Panc1 (cell line): Measurements from ENCODE around the gene MPPE1. TPM values are rescaled to one million over a fixed set of nuclear protein-coding genes. Genes with fewer than 3 reads are reported as not detected.
"Not testable (repeated sequence)": the region's sequence is repeated elsewhere in the genome, so short reads cannot be mapped to it uniquely, and the experiment has no call there.

Source experiments
- ATAC-seq: fragments of 200-7000 bp; cut with Tn5 transposase; 2 replicates; pipeline ENCODE4 v1.9.1; 2020; ENCODE audit warnings: mild to moderate bottlenecking, moderate library complexity
- BruUV-seq: library from RNA; stranded (reverse); fragments of 400-500 nt; replicated peaks from 2 replicates; lab custom pipeline; 2021; lab: Mats Ljungman, UMichigan
- CTCF ChIA-PET: fragments of 300-600 bp; sonication (Branson Sonifier 250); formaldehyde crosslinking; loops from one replicate; lab custom pipeline; 2022; ENCODE audit warnings: antibody characterized with exemption; lab: Charles Lee
- POLR2A ChIA-PET: fragments of 300-600 bp; sonication (Branson Sonifier 250); formaldehyde crosslinking; loops from one replicate; lab custom pipeline; 2022; ENCODE audit warnings: antibody characterized with exemption; lab: Charles Lee
- DNase-seq: peaks from one replicate; pipeline ENCODE4 v3.0.0-alpha.2; 2010; ENCODE audit warnings: low read depth, low spot score
- H3K27ac ChIP-seq: 2 replicates; pipeline ENCODE4 v1.5.1; 2011; ENCODE audit warnings: mild to moderate bottlenecking, low read length, inconsistent platforms
- H3K27me3 ChIP-seq: fragments of 200-500 bp; sonication (Bioruptor generic); 2 replicates; pipeline ENCODE4 v1.6.0; 2014; ENCODE audit warnings: low read length, inconsistent platforms; ENCODE audit not compliant: control insufficient read depth, insufficient read depth
- H3K36me3 ChIP-seq: fragments of 200-500 bp; sonication (Bioruptor generic); 2 replicates; pipeline ENCODE4 v1.5.1; 2014; ENCODE audit warnings: inconsistent platforms, mild to moderate bottlenecking, low read length, moderate library complexity; ENCODE audit not compliant: control insufficient read depth, insufficient read depth
- H3K4me1 ChIP-seq: 2 replicates; pipeline ENCODE4 v1.5.1; 2011; ENCODE audit warnings: inconsistent platforms, mild to moderate bottlenecking, low read length, moderate library complexity; ENCODE audit not compliant: control insufficient read depth, insufficient read depth
- H3K4me3 ChIP-seq, 2 experiments: 2 replicates each; pipeline ENCODE4 v1.5.1; 2011 to 2012; ENCODE audit warnings: low read depth in 2 of 2, low read length in 2 of 2, mild to moderate bottlenecking in 2 of 2, inconsistent platforms in 1 of 2, moderate library complexity in 1 of 2
- H3K9me3 ChIP-seq: fragments of 200-500 bp; sonication (Bioruptor generic); 2 replicates; pipeline ENCODE4 v1.5.1; 2014; ENCODE audit warnings: low read depth, mild to moderate bottlenecking, inconsistent platforms, low read length, moderate library complexity; ENCODE audit not compliant: control insufficient read depth, insufficient read depth
- CTCF ChIP-seq: fragments of 450-650 bp; IDR thresholded peaks from 2 replicates; pipeline ENCODE4 v1.5.1; 2017; ENCODE audit warnings: mild to moderate bottlenecking
- POLR2AphosphoS5 ChIP-seq: IDR thresholded peaks from 2 replicates; pipeline ENCODE4 v1.6.1; 2012; ENCODE audit warnings: mild to moderate bottlenecking, low read depth, low read length, moderate library complexity
- SIN3A ChIP-seq: IDR thresholded peaks from 2 replicates; pipeline ENCODE4 v1.6.1; 2012; ENCODE audit warnings: low read depth, mild to moderate bottlenecking, low read length, moderate library complexity, borderline replicate concordance; ENCODE audit not compliant: insufficient read depth
- TCF7L2 ChIP-seq: IDR thresholded peaks from 2 replicates; pipeline ENCODE4 v1.6.1; 2011; ENCODE audit warnings: mild to moderate bottlenecking, low read depth, low read length, inconsistent platforms
- in situ Hi-C: cut with HindIII; loops from 2 replicates; pipeline ENCODE4 v1.10.0; 2016; ENCODE audit warnings: low sequenced_read_pairs, low pct_unique_long_range_greater_than_20kb
- intact Hi-C: fragments of 100-400 bp; cut with micrococcal nuclease; formaldehyde crosslinking; loops from one replicate; pipeline ENCODE4 v1.10.0; 2022; ENCODE audit not compliant: unreplicated experiment
- total RNA-seq: library from RNA; stranded (reverse); gene quantifications from one replicate; pipeline ENCODE4 v1.2.1, GENCODE V29; 2021; ENCODE audit not compliant: unreplicated experiment
- TF ChIP-seq, protein P1 (sequence below), 2 experiments: IDR thresholded peaks; 2 replicates each; pipeline ENCODE4 v1.6.1; 2011 to 2012; ENCODE audit warnings: low read depth in 2 of 2, control low read depth in 1 of 2, low read length in 1 of 2, mild to moderate bottlenecking in 1 of 2, moderate library complexity in 1 of 2; ENCODE audit not compliant: insufficient read depth in 1 of 2

The MPPE1 gene
- total RNA-seq, 1 experiment from 2014 or later = 37.1 TPM

- CTCF ChIA-PET = no interaction called here
- intact Hi-C loops = no loop called here
- no peak for ATAC-seq
- H3K27ac ChIP-seq = no peak overlapping the region
- H3K9me3 ChIP-seq = no peaks in the 10 kb centered on the region
- H3K36me3 ChIP-seq = no peaks in the 10 kb centered on the region
- no peak for TF ChIP-seq POLR2AphosphoS5
- no peaks in the 10 kb centered on the region for H3K27me3 ChIP-seq
- no peak overlapping the region for H3K4me3 ChIP-seq
- H3K4me1 ChIP-seq = no peaks in the 10 kb centered on the region
- POLR2A ChIA-PET = no interaction called here
- no TSS peak for BruUV-seq
- no peak for DNase-seq
- in situ Hi-C loops = no loop called here
These were observed 10.3 kb downstream of the MPPE1 start for GRCh38 chr18:11897781-11898180.

DNA sequence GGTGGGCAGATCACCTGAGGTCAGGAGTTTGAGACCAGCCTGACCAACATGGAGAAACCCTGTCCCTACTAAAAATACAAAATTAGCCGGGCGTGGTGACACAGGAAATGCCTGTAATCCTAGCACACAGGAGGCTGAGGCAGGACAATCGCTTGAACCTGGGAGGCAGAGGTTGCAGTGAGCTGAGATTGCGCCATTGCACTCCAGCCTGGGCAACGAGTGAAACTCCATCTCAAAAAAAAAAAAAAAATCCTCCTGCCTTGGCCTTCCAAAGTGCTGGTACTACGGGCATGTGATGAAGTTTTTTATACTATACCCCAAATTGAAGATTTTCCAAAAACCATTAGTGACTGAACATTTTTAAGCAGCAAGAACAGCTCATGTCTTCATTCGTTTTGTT, 15.7 kb downstream of the MPPE1 start:
- H3K9me3 ChIP-seq, H3K27ac ChIP-seq, POLR2A ChIA-PET, intact Hi-C loops, H3K27me3 ChIP-seq, DNase-seq, H3K36me3 ChIP-seq, in situ Hi-C loops, H3K4me3 ChIP-seq, BruUV-seq, H3K4me1 ChIP-seq, ATAC-seq, CTCF ChIA-PET: not testable (repeated sequence)

DNA sequence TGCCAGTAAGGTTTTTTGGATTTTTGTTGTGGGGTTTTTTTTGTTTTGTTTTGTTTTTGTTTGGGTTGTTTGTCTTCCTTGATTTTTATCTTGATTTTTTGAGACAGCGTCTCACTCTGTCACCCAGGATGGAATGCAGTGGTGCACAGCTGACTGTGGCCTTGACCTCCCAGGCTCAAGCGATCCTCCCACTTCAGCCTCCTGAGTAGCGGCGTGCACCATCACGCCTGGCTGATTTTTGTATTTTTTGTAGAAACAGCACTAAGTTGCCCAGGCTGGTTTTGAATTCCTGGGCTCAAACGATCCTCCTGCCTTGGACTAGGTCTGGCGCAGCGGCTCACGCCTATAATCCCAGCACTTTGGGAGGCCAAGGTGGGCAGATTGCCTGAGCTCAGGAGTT, 16.4 kb downstream of the MPPE1 start:
- intact Hi-C loops (no loop called here), in situ Hi-C loops (no loop called here)
- BruUV-seq = no TSS peak

GRCh38 chr18:11889284-11889683, 18.8 kb downstream of the MPPE1 start:
- Histone ChIP-seq H3K36me3 (0 out of 2 replicates have a peak, but pooled peaks cover 2% of the 10 kb centered on the region), H3K4me1 (no peaks in the 10 kb centered on the region), H3K27me3 (no peaks in the 10 kb centered on the region), H3K4me3 (no peak overlapping the region), H3K9me3 (no peaks in the 10 kb centered on the region), H3K27ac (no peak overlapping the region)
- in situ Hi-C loops = no loop called here
- TF ChIP-seq SIN3A (no peak), POLR2AphosphoS5 (no peak), TCF7L2 (no peak), CTCF (no peak)
- BruUV-seq = no TSS peak
- no peak for ATAC-seq
- intact Hi-C loops = no loop called here
- DNase-seq = no peak
- ChIA-PET POLR2A (interaction anchor here (0.7 kb wide), 1 partner anchor 92 kb away, joined by 3 read pairs; the partner anchor contains the start of gene IMPA2), CTCF (no interaction called here)

More for the DNA sequence above, 16.4 kb downstream of the MPPE1 start:
- CTCF ChIA-PET = no interaction called here
- no peak overlapping the region for H3K27ac ChIP-seq
- DNase-seq = no peak
- H3K4me1 ChIP-seq = no peaks in the 10 kb centered on the region
- no peak for TF ChIP-seq SIN3A
- TF ChIP-seq, protein P1, sequence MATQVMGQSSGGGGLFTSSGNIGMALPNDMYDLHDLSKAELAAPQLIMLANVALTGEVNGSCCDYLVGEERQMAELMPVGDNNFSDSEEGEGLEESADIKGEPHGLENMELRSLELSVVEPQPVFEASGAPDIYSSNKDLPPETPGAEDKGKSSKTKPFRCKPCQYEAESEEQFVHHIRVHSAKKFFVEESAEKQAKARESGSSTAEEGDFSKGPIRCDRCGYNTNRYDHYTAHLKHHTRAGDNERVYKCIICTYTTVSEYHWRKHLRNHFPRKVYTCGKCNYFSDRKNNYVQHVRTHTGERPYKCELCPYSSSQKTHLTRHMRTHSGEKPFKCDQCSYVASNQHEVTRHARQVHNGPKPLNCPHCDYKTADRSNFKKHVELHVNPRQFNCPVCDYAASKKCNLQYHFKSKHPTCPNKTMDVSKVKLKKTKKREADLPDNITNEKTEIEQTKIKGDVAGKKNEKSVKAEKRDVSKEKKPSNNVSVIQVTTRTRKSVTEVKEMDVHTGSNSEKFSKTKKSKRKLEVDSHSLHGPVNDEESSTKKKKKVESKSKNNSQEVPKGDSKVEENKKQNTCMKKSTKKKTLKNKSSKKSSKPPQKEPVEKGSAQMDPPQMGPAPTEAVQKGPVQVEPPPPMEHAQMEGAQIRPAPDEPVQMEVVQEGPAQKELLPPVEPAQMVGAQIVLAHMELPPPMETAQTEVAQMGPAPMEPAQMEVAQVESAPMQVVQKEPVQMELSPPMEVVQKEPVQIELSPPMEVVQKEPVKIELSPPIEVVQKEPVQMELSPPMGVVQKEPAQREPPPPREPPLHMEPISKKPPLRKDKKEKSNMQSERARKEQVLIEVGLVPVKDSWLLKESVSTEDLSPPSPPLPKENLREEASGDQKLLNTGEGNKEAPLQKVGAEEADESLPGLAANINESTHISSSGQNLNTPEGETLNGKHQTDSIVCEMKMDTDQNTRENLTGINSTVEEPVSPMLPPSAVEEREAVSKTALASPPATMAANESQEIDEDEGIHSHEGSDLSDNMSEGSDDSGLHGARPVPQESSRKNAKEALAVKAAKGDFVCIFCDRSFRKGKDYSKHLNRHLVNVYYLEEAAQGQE (IDR thresholded peaks at IDR 0.05; ENCODE audit: insufficient read depth in 1 of 2, low read depth in 2 of 2, low read length in 1 of 2) = no peak
- TF ChIP-seq POLR2AphosphoS5 = no peak
- no peaks in the 10 kb centered on the region for H3K27me3 ChIP-seq
- POLR2A ChIA-PET = no interaction called here
- H3K36me3 ChIP-seq = 0 out of 2 replicates have a peak, but pooled peaks cover 2% of the 10 kb centered on the region
- no peaks in the 10 kb centered on the region for H3K9me3 ChIP-seq
- ATAC-seq = no peak
- no peak overlapping the region for H3K4me3 ChIP-seq
